ENCODE measurements around the gene TMEM178B.

DNA sequence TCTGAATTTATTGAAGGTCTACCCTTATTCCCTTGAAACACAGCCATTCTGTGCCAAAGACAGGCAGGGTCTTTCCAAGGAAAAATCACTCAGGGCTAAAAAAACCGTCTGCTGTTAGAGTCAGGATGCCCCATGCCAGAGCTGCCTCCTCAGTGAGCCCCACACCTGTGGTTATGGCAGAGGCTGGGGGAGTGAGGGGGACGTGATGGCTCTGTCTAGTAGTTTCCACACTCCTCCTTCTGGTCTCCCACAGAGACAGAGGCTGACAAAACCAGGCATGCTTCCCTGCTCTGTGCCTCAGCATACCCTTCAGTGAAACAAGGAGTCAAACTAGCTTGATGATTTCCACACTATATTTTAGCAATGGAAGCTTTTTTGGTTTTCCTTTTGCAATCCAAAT is 365.3 kb downstream of the TMEM178B start:
- TF ChIP-seq, protein P1, sequence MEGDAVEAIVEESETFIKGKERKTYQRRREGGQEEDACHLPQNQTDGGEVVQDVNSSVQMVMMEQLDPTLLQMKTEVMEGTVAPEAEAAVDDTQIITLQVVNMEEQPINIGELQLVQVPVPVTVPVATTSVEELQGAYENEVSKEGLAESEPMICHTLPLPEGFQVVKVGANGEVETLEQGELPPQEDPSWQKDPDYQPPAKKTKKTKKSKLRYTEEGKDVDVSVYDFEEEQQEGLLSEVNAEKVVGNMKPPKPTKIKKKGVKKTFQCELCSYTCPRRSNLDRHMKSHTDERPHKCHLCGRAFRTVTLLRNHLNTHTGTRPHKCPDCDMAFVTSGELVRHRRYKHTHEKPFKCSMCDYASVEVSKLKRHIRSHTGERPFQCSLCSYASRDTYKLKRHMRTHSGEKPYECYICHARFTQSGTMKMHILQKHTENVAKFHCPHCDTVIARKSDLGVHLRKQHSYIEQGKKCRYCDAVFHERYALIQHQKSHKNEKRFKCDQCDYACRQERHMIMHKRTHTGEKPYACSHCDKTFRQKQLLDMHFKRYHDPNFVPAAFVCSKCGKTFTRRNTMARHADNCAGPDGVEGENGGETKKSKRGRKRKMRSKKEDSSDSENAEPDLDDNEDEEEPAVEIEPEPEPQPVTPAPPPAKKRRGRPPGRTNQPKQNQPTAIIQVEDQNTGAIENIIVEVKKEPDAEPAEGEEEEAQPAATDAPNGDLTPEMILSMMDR (IDR thresholded peaks at IDR 0.05), result no peak
- no peak for TF ChIP-seq POLR2A (IDR thresholded peaks at IDR 0.05)

Measured in ovary (tissue), 3 donors.